ENCODE measurements around the gene PCK2. TPM values are rescaled to one million over a fixed set of nuclear protein-coding genes. Genes with fewer than 3 reads are reported as not detected.

Gene PCK2
- total and polyA plus RNA-seq, 2 of the 13 experiments (the other 11 are each of a cell fraction or from before 2014, with no cell fraction given): 129 to 272 TPM

DNA sequence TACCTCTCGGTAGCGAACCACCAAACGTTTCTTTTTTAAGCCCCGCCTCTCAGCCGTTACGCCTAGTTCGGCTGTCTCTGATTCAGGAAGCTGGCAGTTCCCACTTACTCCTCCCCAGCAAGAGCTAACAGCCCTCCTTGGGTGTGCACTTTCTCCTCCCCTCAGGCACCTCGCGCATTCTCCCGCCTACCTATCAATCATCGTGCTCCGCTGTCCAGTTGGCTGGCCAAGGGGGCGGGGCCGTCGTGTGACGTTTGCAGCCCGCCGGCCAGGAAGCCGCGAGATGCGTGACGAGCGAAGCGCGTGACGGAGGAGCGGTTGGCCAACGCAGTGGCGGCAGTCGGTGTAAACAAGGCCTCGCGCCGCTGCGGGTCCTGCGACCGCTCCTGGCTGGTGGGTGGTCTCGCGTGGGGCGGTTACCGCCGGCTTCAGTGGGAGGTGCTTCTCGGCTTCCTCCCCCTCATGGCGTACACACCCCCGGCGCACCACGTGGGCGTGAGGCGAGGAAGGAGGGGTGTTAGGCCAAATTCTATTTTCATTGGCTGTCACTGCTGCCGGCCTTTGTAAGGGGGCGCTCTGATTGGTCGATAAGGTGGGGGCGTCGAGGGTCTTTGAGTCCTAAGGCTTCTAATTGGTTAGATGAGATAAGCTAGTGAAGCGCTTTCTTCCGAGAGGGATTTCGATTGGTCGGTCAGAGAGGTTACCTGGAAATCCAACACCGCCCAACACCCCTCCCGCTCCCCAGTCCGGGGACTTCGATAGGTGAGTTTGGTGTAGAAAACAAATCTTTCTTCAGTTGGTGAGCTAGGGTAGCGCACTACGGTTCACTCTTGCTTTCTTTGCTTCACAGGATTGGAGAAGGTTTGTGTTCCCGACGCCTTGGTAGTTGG, 20.7 kb downstream of the PCK2 start, which contains the start of the genes DCAF11 and NRL (continued):
- TF ChIP-seq ZNF691 (CRISPR knock-in tag; IDR thresholded peaks at IDR 0.05; ENCODE audit: borderline replicate concordance, low read depth): peak; percentile 89
- TF ChIP-seq, protein P1, sequence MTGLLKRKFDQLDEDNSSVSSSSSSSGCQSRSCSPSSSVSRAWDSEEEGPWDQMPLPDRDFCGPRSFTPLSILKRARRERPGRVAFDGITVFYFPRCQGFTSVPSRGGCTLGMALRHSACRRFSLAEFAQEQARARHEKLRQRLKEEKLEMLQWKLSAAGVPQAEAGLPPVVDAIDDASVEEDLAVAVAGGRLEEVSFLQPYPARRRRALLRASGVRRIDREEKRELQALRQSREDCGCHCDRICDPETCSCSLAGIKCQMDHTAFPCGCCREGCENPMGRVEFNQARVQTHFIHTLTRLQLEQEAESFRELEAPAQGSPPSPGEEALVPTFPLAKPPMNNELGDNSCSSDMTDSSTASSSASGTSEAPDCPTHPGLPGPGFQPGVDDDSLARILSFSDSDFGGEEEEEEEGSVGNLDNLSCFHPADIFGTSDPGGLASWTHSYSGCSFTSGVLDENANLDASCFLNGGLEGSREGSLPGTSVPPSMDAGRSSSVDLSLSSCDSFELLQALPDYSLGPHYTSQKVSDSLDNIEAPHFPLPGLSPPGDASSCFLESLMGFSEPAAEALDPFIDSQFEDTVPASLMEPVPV (CRISPR knock-in tag; IDR thresholded peaks at IDR 0.05): peak; percentile 99
- TF ChIP-seq PCBP1 (IDR thresholded peaks at IDR 0.05; ENCODE audit: borderline replicate concordance, low read depth, low read length): peak; percentile 93
- no peak for TF ChIP-seq REL (CRISPR knock-in tag; conservative IDR thresholded peaks at IDR 0.05)
- TF ChIP-seq SMYD3 (CRISPR knock-in tag; IDR thresholded peaks at IDR 0.05): peak; percentile 96; the same call in 1 of the 2 replicates
- peak; percentile 90 for TF ChIP-seq FOXP4 (CRISPR knock-in tag; IDR thresholded peaks at IDR 0.05)
- no peak for TF ChIP-seq ZNF354B (CRISPR knock-in tag; IDR thresholded peaks at IDR 0.05)
- peak; percentile 94 for TF ChIP-seq USF2 (IDR thresholded peaks at IDR 0.05; ENCODE audit: low read depth, low read length)
- TF ChIP-seq USF2 (CRISPR knock-in tag; IDR thresholded peaks at IDR 0.05; ENCODE audit: borderline replicate concordance): peak; percentile 98
- no peak for TF ChIP-seq MYPOP (CRISPR knock-in tag; IDR thresholded peaks at IDR 0.05)
- TF ChIP-seq NFATC3 (CRISPR knock-in tag; IDR thresholded peaks at IDR 0.05): peak; percentile 99
- TF ChIP-seq, protein P2, sequence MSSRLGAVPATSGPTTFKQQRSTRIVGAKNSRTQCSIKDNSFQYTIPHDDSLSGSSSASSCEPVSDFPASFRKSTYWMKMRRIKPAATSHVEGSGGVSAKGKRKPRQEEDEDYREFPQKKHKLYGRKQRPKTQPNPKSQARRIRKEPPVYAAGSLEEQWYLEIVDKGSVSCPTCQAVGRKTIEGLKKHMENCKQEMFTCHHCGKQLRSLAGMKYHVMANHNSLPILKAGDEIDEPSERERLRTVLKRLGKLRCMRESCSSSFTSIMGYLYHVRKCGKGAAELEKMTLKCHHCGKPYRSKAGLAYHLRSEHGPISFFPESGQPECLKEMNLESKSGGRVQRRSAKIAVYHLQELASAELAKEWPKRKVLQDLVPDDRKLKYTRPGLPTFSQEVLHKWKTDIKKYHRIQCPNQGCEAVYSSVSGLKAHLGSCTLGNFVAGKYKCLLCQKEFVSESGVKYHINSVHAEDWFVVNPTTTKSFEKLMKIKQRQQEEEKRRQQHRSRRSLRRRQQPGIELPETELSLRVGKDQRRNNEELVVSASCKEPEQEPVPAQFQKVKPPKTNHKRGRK (CRISPR knock-in tag; IDR thresholded peaks at IDR 0.05): no peak; the same call in 1 of the 2 replicates
- no peak for TF ChIP-seq GLMP (CRISPR knock-in tag; IDR thresholded peaks at IDR 0.05; ENCODE audit: borderline replicate concordance)
- TF ChIP-seq NR2F1 (CRISPR knock-in tag; IDR thresholded peaks at IDR 0.05): no peak; a peak in 1 of 4 replicates
- peak; percentile 98 for TF ChIP-seq CBX5 (CRISPR knock-in tag; IDR thresholded peaks at IDR 0.05; ENCODE audit: borderline replicate concordance)
- no peak for TF ChIP-seq MAFG (CRISPR knock-in tag; IDR thresholded peaks at IDR 0.05)
